ENCODE measurements around the gene CATSPER1. TPM values are rescaled to one million over a fixed set of nuclear protein-coding genes. Genes with fewer than 3 reads are reported as not detected.
A peak's percentile ranks its signal among the peaks of the same experiment; 100 is the strongest.

The CATSPER1 gene
- total RNA-seq, 4 donors from 2014 or later: 0.12 TPM; not detected in 3

- Histone ChIP-seq H3K36me3 (peaks cover 3 to 42% of the 10 kb centered on the region in 2 donors), H3K9me3 (no peaks in the 10 kb centered on the region), H3K4me1 (peaks cover 0 to 23% (median 14%) of the 10 kb centered on the region in 3 donors), H3K27me3 (no peaks in the 10 kb centered on the region), H3K4me3 (no peak overlapping the region), H3K27ac (no peak overlapping the region)
- no peak for TF ChIP-seq POLR2AphosphoS5 (IDR thresholded peaks at IDR 0.05)
- no peak for TF ChIP-seq EP300 (IDR thresholded peaks at IDR 0.05)
- no peak for TF ChIP-seq POLR2A (IDR thresholded peaks at IDR 0.05)
- TF ChIP-seq CTCF (IDR thresholded peaks at IDR 0.05): no peak
- 52 to 64% methylated on average over 2 of the region's 2 CpGs for WGBS, 2 donors (ENCODE audit: low coverage in 1 of 2)
- no peak for ATAC-seq
Measured at GRCh38 chr11:65997286-65997685, 29.0 kb downstream of the CATSPER1 start.

GRCh38 chr11:65992056-65992455 lies 34.2 kb downstream of the CATSPER1 start:
- no peak for ATAC-seq
- Histone ChIP-seq H3K4me1 (peaks cover 0 to 13% (median 0%) of the 10 kb centered on the region in 3 donors), H3K9me3 (no peaks in the 10 kb centered on the region), H3K27me3 (no peaks in the 10 kb centered on the region), H3K27ac (no peak overlapping the region), H3K36me3 (peaks cover 0 to 12% of the 10 kb centered on the region in 2 donors), H3K4me3 (no peak overlapping the region)
- TF ChIP-seq CTCF (IDR thresholded peaks at IDR 0.05): no peak
- no peak for TF ChIP-seq POLR2AphosphoS5 (IDR thresholded peaks at IDR 0.05)
- no peak for TF ChIP-seq EP300 (IDR thresholded peaks at IDR 0.05)
- no peak for TF ChIP-seq POLR2A (IDR thresholded peaks at IDR 0.05)
- 65 to 74% methylated on average over 2 to 5 of the region's 5 CpGs for WGBS, 2 donors (ENCODE audit: low coverage in 1 of 2)

GRCh38 chr11:65988791-65989592 lies 37.3 kb downstream of the CATSPER1 start:
- 0 to 16% methylated on average over 2 to 5 of the region's 10 CpGs for WGBS, 2 donors (ENCODE audit: low coverage in 1 of 2)
- Histone ChIP-seq H3K4me3 (no peak overlapping the region), H3K4me1 (peaks cover 0 to 29% (median 0%) of the 10 kb centered on the region in 3 donors), H3K9me3 (no peaks in the 10 kb centered on the region), H3K27me3 (no peaks in the 10 kb centered on the region), H3K27ac (peak overlapping the region in 3 of 4 donors; percentile 21 to 58 (median 53)), H3K36me3 (peaks cover 0 to 4% of the 10 kb centered on the region in 2 donors)
- ATAC-seq: peak; percentile 97
- TF ChIP-seq EP300 (IDR thresholded peaks at IDR 0.05) (no peak), POLR2A (IDR thresholded peaks at IDR 0.05) (no peak), CTCF (IDR thresholded peaks at IDR 0.05) (peak in 3 of 4 experiments; percentile 90 to 97 (median 95)), POLR2AphosphoS5 (IDR thresholded peaks at IDR 0.05) (peak; percentile 69)

GRCh38 chr11:65987336-65987735 lies 38.9 kb downstream of the CATSPER1 start:
- peaks cover 0 to 4% of the 10 kb centered on the region in 2 donors for H3K36me3 ChIP-seq
- no peak for ATAC-seq
- H3K27ac ChIP-seq: no peak overlapping the region
- WGBS, 2 donors (ENCODE audit: low coverage in 1 of 2): 25 to 75% methylated on average over 2 to 7 of the region's 9 CpGs
- peaks cover 0 to 29% (median 0%) of the 10 kb centered on the region in 3 donors for H3K4me1 ChIP-seq
- no peak overlapping the region for H3K4me3 ChIP-seq
- no peaks in the 10 kb centered on the region for H3K27me3 ChIP-seq
- H3K9me3 ChIP-seq: no peaks in the 10 kb centered on the region
- no peak for TF ChIP-seq POLR2AphosphoS5 (IDR thresholded peaks at IDR 0.05)
- no peak for TF ChIP-seq EP300 (IDR thresholded peaks at IDR 0.05)
- TF ChIP-seq CTCF (IDR thresholded peaks at IDR 0.05): no peak
- TF ChIP-seq POLR2A (IDR thresholded peaks at IDR 0.05): no peak

GRCh38 chr11:65983589-65983987 lies 42.7 kb downstream of the CATSPER1 start:
- Histone ChIP-seq H3K27ac (peak overlapping the region in 1 of 4 donors; percentile 20), H3K27me3 (no peaks in the 10 kb centered on the region), H3K4me3 (no peak overlapping the region), H3K9me3 (no peaks in the 10 kb centered on the region), H3K36me3 (peaks cover 0 to 18% of the 10 kb centered on the region in 2 donors), H3K4me1 (peaks cover 0 to 17% (median 0%) of the 10 kb centered on the region in 3 donors)
- TF ChIP-seq EP300 (IDR thresholded peaks at IDR 0.05) (no peak), CTCF (IDR thresholded peaks at IDR 0.05) (no peak), POLR2A (IDR thresholded peaks at IDR 0.05) (no peak), POLR2AphosphoS5 (IDR thresholded peaks at IDR 0.05) (no peak)
- no peak for ATAC-seq
- no CpG with 5 or more reads among the region's 5 CpGs for WGBS, 2 donors (ENCODE audit: low coverage in 1 of 2)

All from gastroesophageal sphincter (tissue), 4 donors.